ENCODE results near the gene AOX1.
"Not testable (repeated sequence)": the region's sequence is repeated elsewhere in the genome, so short reads cannot be mapped to it uniquely, and the experiment has no call there.

AOX1 gene

GRCh38 chr2:200631287-200631686 is 45.5 kb downstream of the AOX1 start:
- DNase-seq: no peak

DNA sequence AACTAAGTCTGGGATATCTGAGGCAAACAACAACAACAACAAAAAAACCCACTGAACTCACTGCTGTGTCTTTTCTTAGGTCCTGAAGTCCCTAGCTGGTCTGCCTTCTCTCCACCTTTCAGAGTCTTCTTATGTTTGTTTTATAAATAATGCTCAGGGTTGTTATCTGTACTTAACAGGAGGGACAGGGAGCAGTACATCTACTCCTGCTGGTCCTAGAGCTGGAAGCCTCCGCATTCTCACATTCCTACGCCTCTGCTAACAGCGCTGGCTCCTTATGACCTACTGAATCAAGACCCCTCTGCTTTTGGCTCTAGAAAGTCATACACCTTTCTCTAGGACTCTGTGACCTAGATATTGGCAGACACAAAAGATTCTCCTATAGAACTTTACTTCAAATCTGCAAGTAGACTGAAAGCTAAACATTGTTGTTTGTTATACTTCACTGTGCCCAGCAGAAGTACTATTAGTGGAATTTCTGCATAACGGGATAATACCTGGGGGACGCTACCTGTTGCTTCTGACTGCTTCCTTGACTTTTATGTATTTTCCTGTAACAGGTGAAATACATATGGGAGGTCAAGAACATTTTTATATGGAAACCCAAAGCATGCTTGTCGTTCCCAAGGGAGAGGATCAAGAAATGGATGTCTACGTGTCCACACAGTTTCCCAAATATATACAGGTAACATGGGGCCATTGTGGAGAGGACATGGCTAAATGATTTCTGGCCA is 48.6 kb downstream of the AOX1 start:
- no peak for DNase-seq

DNA sequence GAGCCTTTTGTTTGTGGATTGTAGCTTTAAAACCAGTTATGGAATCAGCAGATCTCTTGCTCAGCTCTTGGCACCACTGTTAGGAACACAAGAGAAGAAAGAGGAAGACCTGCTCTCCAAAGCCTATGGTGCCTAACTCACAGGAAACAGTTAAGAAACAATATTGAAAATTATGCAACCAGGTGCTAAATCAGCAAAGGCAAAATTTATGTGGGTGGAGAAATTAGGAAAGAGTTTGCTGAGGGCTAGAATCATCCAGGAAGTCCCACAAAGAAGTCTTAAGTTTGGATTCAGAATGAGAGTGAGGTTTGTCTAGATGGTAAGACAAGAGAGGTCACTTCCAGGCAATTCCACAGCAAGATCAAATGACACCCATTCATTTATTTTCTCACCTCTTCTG is 49.4 kb downstream of the AOX1 start:
- no peak for DNase-seq

GRCh38 chr2:200637901-200638300 is 52.1 kb downstream of the AOX1 start:
- DNase-seq: no peak

DNA sequence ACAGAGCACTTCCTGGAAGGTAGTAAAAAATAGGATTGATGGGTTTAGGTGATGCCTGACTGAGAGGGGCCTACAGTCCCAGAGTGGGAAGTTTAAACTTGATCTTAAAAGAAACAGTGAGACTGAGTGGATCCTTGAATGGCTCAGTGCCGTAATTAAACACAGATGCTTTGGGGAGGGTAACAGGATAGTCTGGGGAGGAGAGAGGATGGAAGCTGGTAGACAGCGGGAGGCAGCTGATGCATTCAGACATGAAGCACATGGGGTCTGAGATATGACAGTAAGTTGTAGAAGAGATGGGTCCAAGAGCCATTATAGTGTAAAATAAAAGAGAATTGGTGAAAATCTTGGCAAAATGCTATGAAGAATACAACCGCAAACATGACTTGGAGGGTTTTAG is 54.4 kb downstream of the AOX1 start:
- no peak for DNase-seq

- no peak for DNase-seq
These were observed 55.1 kb downstream of the AOX1 start for GRCh38 chr2:200640901-200641300.

DNA sequence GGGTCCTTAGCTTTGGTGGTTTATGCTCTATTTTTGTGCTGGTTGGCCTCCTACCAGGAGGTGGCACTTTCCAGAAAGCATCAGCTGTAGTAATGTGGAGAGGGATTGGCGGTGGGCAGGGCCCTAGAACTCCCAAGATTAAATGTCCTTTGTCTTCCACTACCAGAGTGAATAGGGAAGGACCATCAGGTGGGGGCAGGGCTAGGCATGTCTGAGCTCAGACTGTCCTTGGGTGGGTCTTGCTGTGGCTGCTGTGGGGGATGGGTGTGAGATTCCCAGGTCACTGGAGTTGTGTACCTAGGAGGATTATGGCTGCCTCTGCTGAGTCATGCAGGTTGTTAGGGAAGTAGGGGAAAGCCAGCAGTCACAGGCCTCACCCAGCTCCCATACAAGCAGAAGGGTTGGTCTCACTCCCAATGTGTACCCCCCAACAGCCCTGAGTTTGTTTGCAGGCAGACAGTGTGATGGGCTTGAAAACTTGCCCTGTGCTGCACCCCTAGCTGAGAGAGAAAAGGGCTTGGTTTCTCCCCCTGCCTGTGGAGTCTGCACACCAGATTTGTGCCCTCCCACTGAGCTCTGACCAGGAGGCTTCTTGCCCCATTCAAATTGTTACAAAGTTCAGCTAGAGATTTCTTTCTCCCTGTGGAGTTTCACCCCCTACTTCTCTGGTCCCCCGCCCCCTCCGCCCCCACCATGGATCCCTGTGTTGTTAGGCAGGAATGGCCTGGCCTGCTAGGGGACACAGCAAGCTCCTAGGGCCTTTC is 62.9 kb downstream of the AOX1 start:
- DNase-seq: not testable (repeated sequence)

DNA sequence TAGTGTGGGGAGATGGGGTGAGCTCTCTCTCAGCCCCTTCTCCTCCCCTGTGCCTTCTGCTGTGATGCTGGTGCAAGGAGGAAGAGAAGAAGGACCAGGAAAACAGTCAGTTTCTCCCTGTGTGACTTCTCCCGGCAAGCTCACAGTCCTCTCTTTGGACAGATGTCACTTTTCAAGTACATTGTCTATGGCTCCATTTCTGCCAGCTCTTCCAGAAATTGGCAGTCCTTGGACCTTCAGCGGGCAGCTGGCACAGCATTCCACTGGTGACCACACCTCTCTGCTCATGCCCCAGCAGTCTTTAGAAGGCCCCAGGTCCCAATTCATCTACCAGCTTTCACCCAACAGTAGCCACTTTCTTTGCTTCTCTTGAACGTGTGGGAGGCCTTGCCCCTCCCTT is 63.9 kb downstream of the AOX1 start:
- DNase-seq: no peak

- DNase-seq: no peak
These were observed 64.4 kb downstream of the AOX1 start for GRCh38 chr2:200650195-200650594.

GRCh38 chr2:200652158-200652557 is 66.3 kb downstream of the AOX1 start:
- no peak for DNase-seq

- no peak for DNase-seq
These were observed 67.2 kb downstream of the AOX1 start for GRCh38 chr2:200653021-200653420.

- DNase-seq: no peak
These were observed 69.0 kb downstream of the AOX1 start for GRCh38 chr2:200654823-200655222.

- DNase-seq: no peak
These were observed 70.2 kb downstream of the AOX1 start for GRCh38 chr2:200655918-200656580.

- no peak for DNase-seq
These were observed 72.6 kb downstream of the AOX1 start for GRCh38 chr2:200658278-200658864.

GRCh38 chr2:200659410-200659809 is 73.6 kb downstream of the AOX1 start:
- DNase-seq: no peak

DNA sequence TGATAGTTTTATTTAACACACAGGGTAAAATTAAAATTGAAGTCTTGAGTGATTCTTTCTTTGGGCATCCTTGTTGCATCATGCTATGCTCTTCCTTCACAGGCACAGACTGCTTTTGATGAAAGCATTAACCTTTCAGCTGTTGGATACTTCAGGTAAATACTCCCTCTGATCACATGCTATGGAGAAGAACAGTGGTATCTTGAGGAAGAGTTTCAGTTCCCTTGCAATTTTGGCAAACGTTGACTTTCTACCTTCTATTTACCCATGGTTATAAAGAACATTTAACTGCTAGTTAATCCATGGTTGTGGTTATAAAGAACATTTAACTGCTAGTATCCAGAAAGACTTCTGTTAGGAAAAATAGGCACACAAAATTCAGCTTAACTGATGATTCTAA is 75.7 kb downstream of the AOX1 start:
- no peak for DNase-seq

DNA sequence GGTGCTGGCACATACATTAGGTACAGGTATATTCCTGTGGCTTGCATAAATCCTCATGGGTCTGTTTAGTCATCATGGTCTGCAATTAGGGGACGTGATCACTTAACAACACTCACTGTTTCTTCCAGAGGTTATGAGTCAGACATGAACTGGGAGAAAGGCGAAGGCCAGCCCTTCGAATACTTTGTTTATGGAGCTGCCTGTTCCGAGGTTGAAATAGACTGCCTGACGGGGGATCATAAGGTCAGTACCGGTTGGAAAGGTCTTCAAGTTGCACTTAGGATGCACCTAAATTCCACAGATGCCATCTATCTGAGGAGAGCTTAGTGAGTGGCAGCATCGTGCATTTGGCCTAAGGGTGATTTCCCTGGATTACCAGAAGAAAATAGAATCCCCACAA is 76.9 kb downstream of the AOX1 start:
- no peak for DNase-seq

- no peak for DNase-seq
These were observed 79.1 kb downstream of the AOX1 start for GRCh38 chr2:200664770-200665494.

- no peak for DNase-seq
These were observed 80.0 kb downstream of the AOX1 start for GRCh38 chr2:200665626-200666453.

DNA sequence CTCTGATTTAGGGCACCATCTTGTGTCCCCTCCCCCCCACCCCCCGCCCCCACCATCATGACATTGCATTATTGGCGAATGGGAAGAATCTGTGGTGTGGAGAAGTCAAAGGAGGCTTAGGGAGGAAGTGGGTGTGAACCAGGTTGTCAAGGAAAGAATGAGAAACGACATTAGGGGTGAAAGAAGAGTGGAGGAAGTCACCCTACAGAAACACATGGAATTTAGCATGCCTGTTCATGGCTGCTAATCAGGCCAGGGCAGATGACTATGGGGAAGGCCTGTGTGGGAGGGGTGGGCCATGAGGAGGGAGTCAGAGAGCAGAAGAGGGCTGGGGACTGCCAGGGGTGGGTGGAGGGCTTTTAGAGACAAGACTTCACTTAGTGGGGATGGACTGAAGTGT is 81.6 kb downstream of the AOX1 start:
- DNase-seq: no peak

- no peak for DNase-seq
These were observed 82.7 kb downstream of the AOX1 start for GRCh38 chr2:200668478-200668877.

- no peak for DNase-seq
These were observed 83.5 kb downstream of the AOX1 start for GRCh38 chr2:200669308-200669707.

Data from effector CD8-positive, alpha-beta T cell (primary cell).